Omental fat pad (tissue), 4 donors: Measurements from ENCODE around the gene GALNS. TPM values are rescaled to one million over a fixed set of nuclear protein-coding genes. Genes with fewer than 3 reads are reported as not detected.

Experiments
- ATAC-seq: fragments of 150-250 bp; one replicate; pipeline ENCODE4 v1.9.1; 2016; ENCODE audit warnings: mild to moderate bottlenecking, moderate library complexity; ENCODE audit not compliant: low FRiP score
- DNase-seq: peaks from one replicate; pipeline ENCODE4 v3.0.0-alpha.2; 2019; ENCODE audit warnings: low spot score
- total RNA-seq, 4 donors: library from RNA; depleted of rRNA; stranded (reverse); fragments of >200 nt; gene quantifications; one replicate each; pipeline ENCODE4 v1.1.0, GENCODE V29; 2016
- TF ChIP-seq, protein P1 (sequence below), 3 donors: fragments of 450-650 bp; IDR thresholded peaks; one replicate each; pipeline ENCODE4 v1.5.1; 2016 to 2017; ENCODE audit warnings: antibody characterized with exemption in 3 of 3, mild to moderate bottlenecking in 3 of 3, moderate library complexity in 2 of 3

GALNS gene
- total RNA-seq, 4 donors from 2014 or later = 15.0 to 32.0 (median 23.4) TPM

DNA sequence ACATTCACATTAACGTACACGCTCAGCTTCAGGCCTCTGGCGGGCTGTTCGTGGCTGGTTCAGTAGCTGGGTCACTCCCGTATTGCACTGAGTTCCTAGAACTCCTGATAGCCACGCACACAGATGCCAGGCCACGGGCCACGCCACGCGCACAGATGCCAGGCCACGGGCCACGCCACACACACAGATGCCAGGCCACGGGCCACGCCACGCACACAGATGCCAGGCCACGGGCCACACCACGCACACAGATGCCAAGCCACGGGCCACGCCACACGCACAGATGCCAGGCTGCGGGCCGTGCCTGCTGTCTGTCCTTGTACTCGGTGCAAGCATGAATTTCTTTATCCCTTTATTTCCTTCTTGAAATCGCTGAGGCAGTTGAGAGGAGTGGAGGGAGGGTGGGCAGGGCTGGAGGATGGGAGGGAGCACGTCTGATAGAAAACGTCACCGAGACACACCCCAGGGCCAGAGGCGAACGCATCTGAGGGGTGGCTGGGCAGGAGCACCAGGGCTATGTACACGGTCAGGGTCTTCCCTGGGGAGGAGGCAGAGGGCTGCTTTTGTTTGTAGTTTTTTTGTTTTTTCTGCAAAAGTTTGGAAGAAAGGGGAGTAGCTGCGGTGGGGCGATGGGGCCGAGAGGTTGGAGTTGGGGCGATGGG, 18.3 kb upstream of the GALNS start:
- TF ChIP-seq, protein P1, sequence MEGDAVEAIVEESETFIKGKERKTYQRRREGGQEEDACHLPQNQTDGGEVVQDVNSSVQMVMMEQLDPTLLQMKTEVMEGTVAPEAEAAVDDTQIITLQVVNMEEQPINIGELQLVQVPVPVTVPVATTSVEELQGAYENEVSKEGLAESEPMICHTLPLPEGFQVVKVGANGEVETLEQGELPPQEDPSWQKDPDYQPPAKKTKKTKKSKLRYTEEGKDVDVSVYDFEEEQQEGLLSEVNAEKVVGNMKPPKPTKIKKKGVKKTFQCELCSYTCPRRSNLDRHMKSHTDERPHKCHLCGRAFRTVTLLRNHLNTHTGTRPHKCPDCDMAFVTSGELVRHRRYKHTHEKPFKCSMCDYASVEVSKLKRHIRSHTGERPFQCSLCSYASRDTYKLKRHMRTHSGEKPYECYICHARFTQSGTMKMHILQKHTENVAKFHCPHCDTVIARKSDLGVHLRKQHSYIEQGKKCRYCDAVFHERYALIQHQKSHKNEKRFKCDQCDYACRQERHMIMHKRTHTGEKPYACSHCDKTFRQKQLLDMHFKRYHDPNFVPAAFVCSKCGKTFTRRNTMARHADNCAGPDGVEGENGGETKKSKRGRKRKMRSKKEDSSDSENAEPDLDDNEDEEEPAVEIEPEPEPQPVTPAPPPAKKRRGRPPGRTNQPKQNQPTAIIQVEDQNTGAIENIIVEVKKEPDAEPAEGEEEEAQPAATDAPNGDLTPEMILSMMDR (IDR thresholded peaks at IDR 0.05) = no peak
- DNase-seq = no peak
- no peak for ATAC-seq

DNA sequence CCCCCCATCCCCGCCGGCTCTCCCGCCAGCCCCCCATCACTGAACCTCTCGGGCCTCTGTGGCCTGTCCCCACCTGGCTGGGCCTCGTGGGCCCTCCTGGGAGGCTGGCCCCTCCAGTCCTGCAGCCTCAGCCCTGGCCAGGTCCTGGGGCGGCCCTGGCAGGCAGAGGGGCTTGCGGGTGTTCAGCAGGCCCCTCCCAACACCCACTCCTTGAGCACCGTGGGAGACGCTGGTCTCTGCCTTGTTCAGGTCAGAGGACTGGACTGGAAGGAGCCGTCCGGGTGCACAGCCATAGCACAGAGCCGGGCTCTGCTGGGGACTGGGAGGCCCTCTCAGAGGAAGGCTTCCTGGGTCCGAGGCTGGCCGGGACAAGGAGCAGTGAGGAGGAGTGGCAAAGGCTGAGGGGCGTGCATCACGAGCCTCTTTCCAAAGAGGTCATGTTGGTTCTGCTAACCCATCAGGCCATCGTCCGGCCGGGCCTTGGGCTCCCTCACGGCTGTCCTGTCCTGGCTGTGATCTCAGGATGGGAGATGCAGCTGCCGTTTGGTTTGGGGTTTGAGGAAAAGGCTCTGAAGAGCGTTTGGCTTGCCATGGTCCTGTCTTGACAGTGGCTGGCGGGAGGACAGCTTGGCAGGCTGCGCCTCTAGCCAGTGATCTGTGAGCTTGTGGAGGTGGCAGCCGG, 16.0 kb upstream of the GALNS start:
- TF ChIP-seq, protein P1 (IDR thresholded peaks at IDR 0.05) = no peak
- no peak for ATAC-seq
- DNase-seq = no peak

DNA sequence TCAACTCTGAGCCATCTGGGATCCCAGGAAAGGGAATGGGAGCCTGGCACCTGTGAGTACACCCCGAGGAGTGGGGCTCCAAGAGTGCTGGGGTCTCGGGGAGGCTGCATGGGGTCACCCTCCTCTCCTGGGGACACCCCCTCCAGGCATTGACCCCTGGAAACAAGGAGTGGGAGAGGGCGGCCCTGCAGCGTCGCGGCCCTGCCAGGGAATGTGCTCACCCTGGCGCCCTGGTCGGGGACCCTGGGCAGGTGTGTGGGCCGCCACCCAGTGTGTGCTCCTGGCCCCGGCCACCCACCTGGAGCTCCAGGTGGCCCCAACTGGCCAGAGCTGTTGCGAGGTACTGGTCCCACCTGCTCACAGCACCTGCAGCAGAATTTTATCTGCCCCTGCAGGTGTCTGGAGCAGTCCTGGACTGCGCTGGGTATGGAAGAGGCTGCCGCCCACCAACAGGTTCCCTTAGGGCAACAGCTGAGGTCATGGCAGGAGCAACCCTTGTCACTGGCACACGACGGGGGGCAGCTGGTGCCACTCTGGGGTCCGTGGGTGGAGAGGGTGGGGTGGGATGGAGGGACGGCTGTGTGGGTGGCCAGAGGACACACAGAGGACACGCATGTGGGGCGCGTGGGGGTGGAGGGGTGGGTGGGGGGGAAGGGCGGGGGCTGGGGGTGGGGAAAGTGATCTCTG, 15.1 kb upstream of the GALNS start:
- no peak for DNase-seq
- ATAC-seq = no peak
- TF ChIP-seq, protein P1 (IDR thresholded peaks at IDR 0.05) = no peak

DNA sequence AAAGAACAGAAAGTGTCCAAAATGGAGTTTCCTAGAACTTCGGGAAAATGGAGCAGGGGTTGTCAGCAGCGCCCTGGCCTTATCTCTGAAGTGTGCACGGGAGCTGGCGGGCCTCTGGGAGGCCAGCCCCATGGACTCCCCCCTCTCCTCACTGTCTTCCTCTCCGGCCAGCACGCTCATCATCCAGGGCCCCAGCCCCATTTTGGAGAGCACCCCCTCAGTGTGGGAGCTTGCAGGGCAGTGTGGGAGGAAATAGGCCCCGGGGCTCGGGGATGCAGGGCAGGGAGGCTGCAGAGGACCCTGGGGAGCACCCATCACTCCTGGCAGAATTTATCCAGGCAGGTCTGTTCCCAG, 14.6 kb upstream of the GALNS start:
- DNase-seq = no peak
- TF ChIP-seq, protein P1 (IDR thresholded peaks at IDR 0.05) = no peak
- ATAC-seq = no peak

DNA sequence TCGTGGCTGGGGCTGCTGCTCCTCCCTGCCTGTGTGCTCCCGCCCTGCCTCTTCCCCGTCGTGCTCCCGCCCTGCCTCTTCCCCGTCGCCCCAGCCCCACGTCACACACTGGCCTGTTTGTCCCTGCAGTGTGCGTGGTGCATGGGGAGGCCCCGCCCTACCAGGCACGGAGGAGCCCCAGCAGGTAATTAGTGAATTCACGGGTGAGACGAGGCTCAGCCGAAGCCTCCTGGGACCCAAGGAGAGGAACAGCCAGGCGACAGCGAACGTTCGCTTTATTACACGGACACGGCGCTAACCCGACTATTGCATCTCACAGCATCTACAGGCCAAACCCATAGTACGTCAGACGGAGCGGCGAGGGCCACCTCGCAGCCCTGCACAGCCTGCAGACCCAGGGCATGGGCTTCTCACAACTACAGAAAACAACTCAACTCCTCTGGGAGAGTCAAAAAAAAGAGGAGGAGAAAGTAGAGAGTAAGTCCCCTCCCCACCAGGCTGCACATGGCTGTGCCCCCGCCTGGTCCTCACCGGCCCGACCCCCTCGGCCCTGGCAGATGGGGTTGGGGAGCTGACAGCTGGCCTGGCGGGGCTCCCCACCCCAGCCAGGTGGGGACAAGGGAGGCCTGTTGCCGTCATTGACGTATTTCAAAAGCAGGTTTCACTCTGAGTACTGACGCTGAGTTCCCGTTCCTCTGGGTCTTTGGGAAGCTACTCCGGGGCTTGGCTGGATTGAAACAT, 14.0 kb upstream of the GALNS start:
- no peak for ATAC-seq
- TF ChIP-seq, protein P1 (IDR thresholded peaks at IDR 0.05) = no peak
- DNase-seq = no peak

DNA sequence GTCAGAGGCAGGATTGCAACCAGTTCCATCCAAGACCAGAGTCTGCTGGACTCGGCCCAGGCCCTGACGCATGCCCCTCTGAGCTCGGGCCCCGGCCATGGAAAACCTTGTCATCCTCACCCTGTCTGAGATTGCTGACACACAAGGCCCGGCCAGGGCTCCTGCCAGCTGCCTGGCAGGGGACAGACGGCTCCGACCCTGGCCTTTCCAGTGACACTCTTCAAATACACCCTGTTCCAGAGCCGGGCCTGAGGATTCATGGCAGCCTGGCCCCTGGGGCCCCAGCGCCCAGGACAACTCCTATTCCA, 12.9 kb upstream of the GALNS start:
- DNase-seq = no peak
- TF ChIP-seq, protein P1 (IDR thresholded peaks at IDR 0.05) = no peak
- ATAC-seq = no peak
